HUES64 (cell line): Measurements from ENCODE around the gene TMEM120B.
"Not testable (repeated sequence)": the region's sequence is repeated elsewhere in the genome, so short reads cannot be mapped to it uniquely, and the experiment has no call there.

ENCODE experiments used
- H3K27ac ChIP-seq: 2 replicates; pipeline ENCODE4 v1.7.0; 2013; ENCODE audit warnings: low read depth, low read length, inconsistent platforms
- H3K27me3 ChIP-seq: 2 replicates; pipeline ENCODE4 v1.6.1; 2013; ENCODE audit warnings: mild to moderate bottlenecking, low read length; ENCODE audit not compliant: insufficient read depth
- H3K36me3 ChIP-seq: 2 replicates; pipeline ENCODE4 v1.6.1; 2013; ENCODE audit warnings: mild to moderate bottlenecking, low read length; ENCODE audit not compliant: insufficient read depth
- H3K4me1 ChIP-seq: 2 replicates; pipeline ENCODE4 v1.6.1; 2013; ENCODE audit warnings: mild to moderate bottlenecking, low read length, moderate library complexity; ENCODE audit not compliant: insufficient read depth
- H3K4me3 ChIP-seq: 2 replicates; pipeline ENCODE4 v1.5.1; 2013; ENCODE audit warnings: mild to moderate bottlenecking, low read length, moderate library complexity
- H3K9ac ChIP-seq: 2 replicates; pipeline ENCODE4 v1.6.1; 2013; ENCODE audit warnings: mild to moderate bottlenecking, low read depth, low read length
- H3K9me3 ChIP-seq: 2 replicates; pipeline ENCODE4 v1.6.1; 2013; ENCODE audit warnings: low read depth, low read length; ENCODE audit not compliant: insufficient read depth
- WGBS: fragments of 150-250, 120-280 bp; methylation state at CpG from one replicate; pipeline ENCODE4 v1.1.7; 2013; ENCODE audit warnings: missing lambda C conversion rate; 5-methylcytosine and 5-hydroxymethylcytosine counted together

TMEM120B gene

DNA sequence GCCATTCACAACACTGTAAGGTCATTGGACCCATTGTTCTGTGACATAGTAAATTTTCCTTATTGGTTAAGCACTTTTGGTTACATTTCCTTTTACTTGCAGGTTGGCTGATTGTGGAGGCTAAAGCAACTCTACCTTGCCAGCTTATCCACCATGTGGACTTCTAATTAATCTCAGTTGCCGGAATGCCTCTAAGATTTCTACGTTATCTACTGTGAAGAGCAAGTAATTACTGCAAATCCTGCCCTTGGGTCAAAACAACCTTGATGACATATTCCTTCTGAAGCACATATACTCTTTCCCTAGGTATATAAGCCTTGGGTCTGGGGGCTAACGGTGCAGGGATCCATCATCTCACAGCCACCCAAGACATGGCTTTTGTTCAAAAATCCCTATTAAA lies 23.6 kb upstream of the TMEM120B start:
- no peak overlapping the region for H3K4me3 ChIP-seq
- H3K9me3 ChIP-seq, result no peaks in the 10 kb centered on the region
- H3K4me1 ChIP-seq, result no peaks in the 10 kb centered on the region
- WGBS, result over 99% methylated on average over 3 of the region's 3 CpGs
- H3K36me3 ChIP-seq, result no peaks in the 10 kb centered on the region
- no peak overlapping the region for H3K9ac ChIP-seq
- no peaks in the 10 kb centered on the region for H3K27me3 ChIP-seq
- no peak overlapping the region for H3K27ac ChIP-seq

DNA sequence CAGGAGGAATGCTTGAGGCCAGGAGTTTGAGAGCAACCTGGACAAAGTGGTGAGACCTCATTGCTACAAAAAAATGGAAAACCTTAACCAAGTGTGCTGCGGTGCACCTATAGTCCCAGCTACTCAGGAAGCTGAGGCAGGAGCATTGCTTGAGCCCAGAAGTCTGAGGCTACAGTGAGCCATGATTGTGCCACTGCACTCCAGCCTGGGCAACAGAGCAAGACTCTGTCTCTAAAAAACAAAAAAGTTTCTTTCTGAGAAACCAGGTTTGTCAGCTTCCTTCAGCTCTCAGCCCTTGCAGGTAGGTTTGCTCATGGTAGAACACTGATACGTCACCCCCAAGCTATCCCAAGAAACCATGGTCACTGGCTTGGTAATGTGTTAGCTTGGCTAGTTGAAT lies 23.1 kb upstream of the TMEM120B start:
- Histone ChIP-seq H3K9ac (no peak overlapping the region), H3K36me3 (no peaks in the 10 kb centered on the region), H3K4me1 (no peaks in the 10 kb centered on the region), H3K27me3 (no peaks in the 10 kb centered on the region), H3K4me3 (no peak overlapping the region), H3K27ac (no peak overlapping the region), H3K9me3 (no peaks in the 10 kb centered on the region)
- WGBS, result 95% methylated on average over 2 of the region's 2 CpGs

DNA sequence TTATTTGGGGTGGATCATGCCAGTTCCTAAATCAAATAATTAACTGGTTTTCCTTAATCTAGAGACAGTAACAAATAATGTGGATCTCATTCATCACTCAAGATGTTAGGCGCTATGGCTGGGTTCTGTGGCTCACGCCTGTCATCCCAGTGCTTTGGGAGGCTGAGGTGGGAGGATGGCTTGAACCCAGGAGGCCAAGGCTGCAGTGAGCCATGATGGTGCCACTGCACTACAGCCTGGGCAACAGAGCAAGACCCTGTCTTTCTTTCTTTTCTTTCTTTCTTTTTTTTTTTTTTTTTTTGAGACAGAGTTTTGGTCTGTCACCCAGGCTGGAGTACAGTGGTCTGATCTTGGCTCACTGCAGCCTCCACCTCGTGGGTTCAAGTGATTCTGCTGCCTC lies 19.8 kb upstream of the TMEM120B start:
- not testable (repeated sequence) for H3K27me3 ChIP-seq, H3K36me3 ChIP-seq, H3K9me3 ChIP-seq, H3K4me1 ChIP-seq, H3K4me3 ChIP-seq, H3K27ac ChIP-seq, H3K9ac ChIP-seq
- WGBS, result 86% methylated on average over 3 of the region's 3 CpGs

DNA sequence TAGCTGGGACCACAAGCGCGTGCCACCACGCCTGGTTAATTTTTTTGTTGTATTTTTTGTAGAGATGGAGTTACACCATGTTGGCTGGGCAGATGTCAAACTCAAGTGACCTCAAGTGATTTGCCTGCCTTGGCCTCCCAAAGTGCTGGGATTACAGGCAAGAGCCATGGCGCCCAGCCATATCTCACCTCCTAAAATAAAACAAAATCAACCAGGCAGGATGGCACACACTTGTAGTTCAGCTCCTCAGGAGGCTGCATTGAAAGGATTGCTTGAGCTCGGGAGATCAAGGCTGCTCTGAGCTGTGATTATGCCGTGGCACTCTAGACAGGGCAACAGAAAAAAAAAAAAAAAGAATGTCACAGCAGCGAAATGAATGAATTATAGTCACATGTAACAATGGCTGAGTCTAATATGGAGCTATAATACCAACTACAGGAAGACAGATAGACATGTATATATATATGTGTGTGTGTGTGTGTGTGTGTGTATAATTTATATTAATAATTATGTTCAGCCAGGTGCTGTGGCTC lies 19.3 kb upstream of the TMEM120B start:
- Histone ChIP-seq H3K27ac (no peak overlapping the region), H3K9me3 (no peaks in the 10 kb centered on the region), H3K9ac (no peak overlapping the region), H3K27me3 (no peaks in the 10 kb centered on the region), H3K4me3 (no peak overlapping the region), H3K36me3 (no peaks in the 10 kb centered on the region), H3K4me1 (no peaks in the 10 kb centered on the region)
- WGBS, result 90% methylated on average over 6 of the region's 7 CpGs

DNA sequence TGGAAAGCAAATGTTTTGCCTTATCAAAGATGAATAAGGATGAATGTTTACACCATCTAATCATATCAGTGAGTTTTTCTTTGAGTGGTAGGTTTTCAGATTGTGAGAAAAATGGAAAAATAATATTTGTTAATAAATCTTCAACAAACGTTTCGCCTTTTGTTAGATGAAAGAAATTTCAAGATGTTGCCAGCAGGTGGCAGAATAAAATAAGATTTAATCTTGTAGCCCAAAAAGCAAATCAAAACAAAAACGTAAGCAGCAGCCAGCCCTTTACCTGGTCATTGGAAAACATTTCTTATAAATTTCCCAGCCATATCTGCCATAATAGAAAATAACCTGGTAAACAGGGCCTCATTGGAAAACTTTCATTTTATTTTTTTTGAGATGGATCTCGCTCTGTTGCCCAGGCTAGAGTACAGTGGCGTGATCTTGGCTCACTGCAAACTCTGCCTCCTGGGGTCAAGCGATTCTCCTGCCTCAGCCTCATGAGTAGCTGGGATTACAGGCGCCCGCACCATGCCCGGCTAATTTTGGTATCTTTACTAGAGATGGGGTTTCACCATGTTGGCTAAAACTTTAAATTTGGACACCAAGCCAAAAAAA lies 15.4 kb upstream of the TMEM120B start:
- H3K4me3 ChIP-seq, result no peak overlapping the region
- no peak overlapping the region for H3K27ac ChIP-seq
- H3K9ac ChIP-seq, result no peak overlapping the region
- H3K9me3 ChIP-seq, result no peaks in the 10 kb centered on the region
- H3K4me1 ChIP-seq, result no peaks in the 10 kb centered on the region
- 65% methylated on average over 9 of the region's 9 CpGs for WGBS
- H3K36me3 ChIP-seq, result no peaks in the 10 kb centered on the region
- H3K27me3 ChIP-seq, result no peaks in the 10 kb centered on the region

DNA sequence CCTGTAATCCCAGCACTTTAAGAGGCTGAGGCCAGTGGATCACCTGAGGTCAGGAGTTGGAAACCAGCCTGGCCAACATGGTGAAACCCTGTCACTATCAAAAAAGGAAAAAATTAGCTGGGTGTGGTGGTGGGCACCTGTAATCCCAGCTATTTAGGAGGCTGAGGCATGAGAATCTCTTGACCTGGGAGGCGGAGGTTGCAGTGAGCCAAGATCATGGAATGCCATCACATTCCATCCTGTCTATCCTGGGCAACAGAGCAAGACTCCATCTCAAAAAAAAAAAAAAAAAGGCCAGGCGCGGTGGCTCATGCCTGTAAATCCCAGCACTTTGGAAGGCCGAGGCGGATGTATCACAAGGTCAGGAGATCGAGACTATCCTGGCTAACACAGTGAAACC lies 14.7 kb upstream of the TMEM120B start:
- not testable (repeated sequence) for H3K36me3 ChIP-seq, H3K9me3 ChIP-seq, H3K4me1 ChIP-seq, H3K27me3 ChIP-seq, H3K27ac ChIP-seq, H3K4me3 ChIP-seq, H3K9ac ChIP-seq
- 95% methylated on average over 6 of the region's 6 CpGs for WGBS

DNA sequence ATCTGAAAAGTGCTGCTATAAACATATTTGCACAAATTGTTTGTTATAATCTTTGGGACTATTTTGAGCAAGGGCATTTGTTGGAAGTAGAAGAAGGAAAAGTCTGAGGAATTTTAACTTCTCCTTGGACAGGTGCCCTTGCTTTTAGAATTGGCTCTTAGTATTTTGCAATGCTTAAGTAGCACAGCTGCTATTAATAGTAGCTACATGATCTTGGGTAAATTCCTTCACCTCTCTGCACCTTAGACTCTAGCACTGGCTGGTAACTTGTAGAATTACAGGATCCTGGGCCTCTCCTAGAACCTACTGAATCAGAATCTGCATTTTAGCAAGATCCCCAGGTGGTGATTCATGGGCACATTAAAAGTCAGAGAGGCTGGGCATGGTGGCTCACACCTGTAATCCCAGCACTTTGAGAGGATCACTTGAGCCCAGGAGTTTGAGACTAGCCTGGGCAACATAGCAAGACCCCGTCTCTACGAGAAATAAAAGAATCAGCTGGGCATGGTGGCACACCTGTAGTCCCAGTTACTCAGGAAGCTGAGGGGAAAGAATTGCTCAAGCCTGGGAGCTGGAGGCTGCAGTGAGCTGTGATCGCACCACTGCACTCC lies 10.8 kb upstream of the TMEM120B start:
- Histone ChIP-seq H3K4me1 (no peaks in the 10 kb centered on the region), H3K36me3 (no peaks in the 10 kb centered on the region)
- WGBS, result 93% methylated on average over 3 of the region's 3 CpGs

DNA sequence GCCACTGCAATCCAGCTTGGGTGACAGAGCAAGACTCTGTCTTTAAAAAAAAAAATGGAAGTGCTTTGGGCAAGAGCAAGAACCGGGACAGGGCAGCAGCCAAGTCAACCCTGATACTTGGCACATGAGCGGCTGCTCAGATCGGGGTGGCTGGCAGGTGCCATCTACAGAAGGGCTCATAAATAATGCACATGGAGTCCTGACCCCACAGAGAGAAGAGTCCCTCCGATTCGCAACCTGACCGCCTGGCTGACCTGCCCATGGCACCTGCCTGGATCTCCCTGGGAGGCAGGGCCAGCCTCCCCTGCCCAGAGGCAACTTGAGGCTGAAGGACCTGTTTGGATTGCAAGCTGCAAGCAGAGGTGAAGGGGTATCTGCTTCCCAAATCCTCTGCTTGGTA lies 9.6 kb upstream of the TMEM120B start:
- Histone ChIP-seq H3K36me3 (no peaks in the 10 kb centered on the region), H3K9ac (no peak overlapping the region), H3K9me3 (no peaks in the 10 kb centered on the region; the same call in 1 of the 2 replicates), H3K27me3 (no peaks in the 10 kb centered on the region), H3K4me1 (no peaks in the 10 kb centered on the region), H3K27ac (no peak overlapping the region), H3K4me3 (no peak overlapping the region)
- WGBS, result 95% methylated on average over 6 of the region's 6 CpGs

More for the DNA sequence above, 10.8 kb upstream of the TMEM120B start:
- Histone ChIP-seq H3K27me3 (no peaks in the 10 kb centered on the region), H3K9ac (no peak overlapping the region), H3K9me3 (no peaks in the 10 kb centered on the region; the same call in 1 of the 2 replicates), H3K4me3 (no peak overlapping the region), H3K27ac (no peak overlapping the region)

DNA sequence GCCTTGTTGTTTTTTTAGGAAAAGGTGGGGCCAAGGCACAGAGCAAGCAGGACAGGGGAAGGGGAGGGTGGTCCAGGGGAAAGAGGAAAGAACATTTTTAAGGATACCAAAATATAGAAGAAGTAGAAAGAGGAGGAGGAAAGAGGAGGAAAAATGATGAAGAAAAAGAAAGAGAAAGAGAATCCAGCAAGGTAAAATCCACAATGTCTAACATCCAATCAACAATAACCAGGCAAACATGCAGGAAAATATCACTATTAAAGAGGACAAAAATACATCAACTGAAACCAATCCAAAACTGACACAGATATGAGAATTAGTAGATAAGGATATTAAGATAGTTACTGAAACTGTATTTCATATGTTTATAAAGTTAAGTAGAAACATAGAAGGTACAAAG lies 7.0 kb upstream of the TMEM120B start:
- Histone ChIP-seq H3K4me3 (no peak overlapping the region), H3K36me3 (no peaks in the 10 kb centered on the region), H3K4me1 (no peaks in the 10 kb centered on the region), H3K27me3 (no peaks in the 10 kb centered on the region), H3K9ac (no peak overlapping the region), H3K9me3 (no peaks in the 10 kb centered on the region; the same call in 1 of the 2 replicates), H3K27ac (no peak overlapping the region)

DNA sequence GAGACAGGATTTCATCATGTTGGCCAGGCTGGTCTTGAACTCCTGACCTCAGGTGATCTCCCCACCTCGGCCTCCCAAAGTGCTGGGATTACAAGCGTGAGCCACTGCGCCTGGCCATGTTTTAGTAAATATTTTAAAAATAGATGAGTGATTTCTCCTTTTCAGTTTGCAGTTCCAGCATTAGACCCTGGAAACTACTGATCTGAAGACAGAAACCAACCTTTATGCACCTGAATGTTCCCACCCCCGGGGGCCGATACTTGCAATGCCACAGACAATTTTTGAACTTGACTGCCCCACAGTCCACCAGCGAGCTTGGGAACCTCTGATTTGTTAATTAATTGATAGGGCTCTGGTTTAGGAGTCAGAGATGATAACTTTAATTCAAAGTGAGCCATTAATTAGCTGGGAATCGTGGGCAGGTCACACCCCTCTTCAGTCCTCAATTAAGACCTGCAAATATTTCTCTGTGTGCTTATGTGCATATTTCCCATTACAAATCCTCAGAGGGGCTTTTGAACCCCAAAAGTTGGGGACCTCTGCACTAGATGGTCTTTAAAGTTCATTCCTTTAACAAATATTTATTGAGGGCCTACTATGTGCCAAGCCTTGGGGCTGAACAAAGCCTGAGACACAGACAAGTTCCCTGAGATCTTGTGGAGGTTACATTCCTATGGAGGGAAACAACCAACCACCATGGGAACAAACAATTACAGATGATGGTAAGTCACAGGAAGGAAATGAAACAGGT lies 4.1 kb upstream of the TMEM120B start:
- WGBS, result 97% methylated on average over 7 of the region's 7 CpGs
- H3K4me3 ChIP-seq, result no peak overlapping the region
- no peaks in the 10 kb centered on the region for H3K27me3 ChIP-seq
- H3K27ac ChIP-seq, result no peak overlapping the region
- H3K36me3 ChIP-seq, result no peaks in the 10 kb centered on the region
- H3K9ac ChIP-seq, result no peak overlapping the region
- H3K9me3 ChIP-seq, result no peaks in the 10 kb centered on the region; the same call in 1 of the 2 replicates
- peaks cover 6% of the 10 kb centered on the region for H3K4me1 ChIP-seq

DNA sequence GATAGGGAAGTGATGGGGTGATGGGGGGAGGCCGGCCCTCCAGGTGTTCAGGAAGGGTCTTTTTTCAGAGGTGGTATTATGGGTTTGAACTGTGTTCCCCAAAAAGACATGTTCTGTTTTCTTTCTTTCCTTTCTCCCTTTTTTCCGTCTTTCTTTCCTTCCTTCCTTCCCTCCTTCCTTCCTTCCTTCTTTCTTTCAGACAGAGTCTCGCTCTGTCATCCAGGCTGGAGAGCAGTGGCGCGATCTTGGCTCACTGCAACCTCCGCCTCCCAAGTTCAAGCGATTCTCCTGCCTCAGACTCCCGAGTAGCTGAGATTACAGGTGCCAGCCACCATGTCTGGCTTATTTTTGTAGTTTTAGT lies 3.5 kb upstream of the TMEM120B start:
- not testable (repeated sequence) for H3K36me3 ChIP-seq, H3K27ac ChIP-seq, H3K9me3 ChIP-seq, H3K4me1 ChIP-seq, H3K27me3 ChIP-seq, H3K9ac ChIP-seq, H3K4me3 ChIP-seq
- 93% methylated on average over 8 of the region's 8 CpGs for WGBS
